Trophoblast cell (in vitro differentiated cells and primary cell): Measurements from ENCODE around the gene COBL.

Experiments
- DNase-seq, 2 donors: peaks; one replicate each; pipeline ENCODE4 v3.0.0-alpha.2; 2016
- H2AFZ ChIP-seq: 2 replicates; pipeline ENCODE4 v1.6.1; 2013; ENCODE audit warnings: low read length, moderate library complexity, mild to moderate bottlenecking; ENCODE audit not compliant: insufficient read depth, poor library complexity
- H2AK5ac ChIP-seq: 2 replicates; pipeline ENCODE4 v1.6.1; 2013; ENCODE audit warnings: mild to moderate bottlenecking, low read length
- H2BK120ac ChIP-seq: 2 replicates; pipeline ENCODE4 v1.6.1; 2013; ENCODE audit warnings: low read length, mild to moderate bottlenecking, moderate library complexity; ENCODE audit not compliant: insufficient read depth, poor library complexity
- H2BK12ac ChIP-seq: 2 replicates; pipeline ENCODE4 v1.6.1; 2013; ENCODE audit warnings: mild to moderate bottlenecking, low read length, moderate library complexity
- H2BK5ac ChIP-seq: 2 replicates; pipeline ENCODE4 v1.6.1; 2013; ENCODE audit warnings: low read length, low read depth, moderate library complexity, mild to moderate bottlenecking; ENCODE audit not compliant: poor library complexity
- H3K14ac ChIP-seq: 2 replicates; pipeline ENCODE4 v1.6.1; 2013; ENCODE audit warnings: mild to moderate bottlenecking, low read length
- H3K18ac ChIP-seq: 2 replicates; pipeline ENCODE4 v1.6.1; 2013; ENCODE audit warnings: mild to moderate bottlenecking, low read length
- H3K23ac ChIP-seq: 2 replicates; pipeline ENCODE4 v1.6.1; 2013; ENCODE audit warnings: low read length
- H3K27ac ChIP-seq: 2 replicates; pipeline ENCODE4 v1.5.1; 2013; ENCODE audit warnings: low read depth, mild to moderate bottlenecking, inconsistent platforms, low read length, moderate library complexity
- H3K27me3 ChIP-seq: 2 replicates; pipeline ENCODE4 v1.6.1; 2013; ENCODE audit warnings: inconsistent platforms, mild to moderate bottlenecking, low read length, moderate library complexity; ENCODE audit not compliant: insufficient read depth
- H3K36me3 ChIP-seq, 2 experiments: 1 replicate in 1 of 2; 2 replicates in 1 of 2; pipeline ENCODE4 v1.6.1; 2013; ENCODE audit warnings: low read length in 2 of 2, mild to moderate bottlenecking in 2 of 2, moderate library complexity in 1 of 2; ENCODE audit not compliant: insufficient read depth in 2 of 2, control insufficient read depth in 1 of 2
- H3K4ac ChIP-seq: 2 replicates; pipeline ENCODE4 v1.6.1; 2013; ENCODE audit warnings: low read depth, mild to moderate bottlenecking, low read length, moderate library complexity
- H3K4me1 ChIP-seq, 2 experiments: 1 replicate in 1 of 2; 2 replicates in 1 of 2; pipeline ENCODE4 v1.6.1; 2013; ENCODE audit warnings: low read length in 2 of 2, mild to moderate bottlenecking in 2 of 2, moderate library complexity in 1 of 2; ENCODE audit not compliant: insufficient read depth in 2 of 2, control insufficient read depth in 1 of 2
- H3K4me2 ChIP-seq: 2 replicates; pipeline ENCODE4 v1.6.1; 2013; ENCODE audit warnings: inconsistent platforms, mild to moderate bottlenecking, low read length, moderate library complexity
- H3K4me3 ChIP-seq: 2 replicates; pipeline ENCODE4 v1.5.1; 2013; ENCODE audit warnings: mild to moderate bottlenecking, low read depth, low read length, inconsistent platforms
- H3K79me1 ChIP-seq: one replicate; pipeline ENCODE4 v1.6.1; 2013; ENCODE audit warnings: low read length
- H3K79me2 ChIP-seq: 2 replicates; pipeline ENCODE4 v1.6.1; 2013; ENCODE audit warnings: low read length, mild to moderate bottlenecking; ENCODE audit not compliant: control insufficient read depth, insufficient read depth, poor library complexity
- H3K9ac ChIP-seq: 2 replicates; pipeline ENCODE4 v1.6.1; 2013; ENCODE audit warnings: mild to moderate bottlenecking, low read length
- H3K9me3 ChIP-seq: 2 replicates; pipeline ENCODE4 v1.6.1; 2013; ENCODE audit warnings: low read depth, mild to moderate bottlenecking, control low read depth, inconsistent platforms, low read length; ENCODE audit not compliant: insufficient read depth
- H4K12ac ChIP-seq: 2 replicates; pipeline ENCODE4 v1.6.1; 2013; ENCODE audit warnings: low read depth, mild to moderate bottlenecking, low read length, moderate library complexity
- H4K8ac ChIP-seq: 2 replicates; pipeline ENCODE4 v1.6.1; 2013; ENCODE audit warnings: low read depth, mild to moderate bottlenecking, low read length, moderate library complexity
- H4K91ac ChIP-seq: one replicate; pipeline ENCODE4 v1.6.1; 2013; ENCODE audit warnings: low read depth, mild to moderate bottlenecking, low read length, moderate library complexity
- WGBS: extraction: QIAGEN DNeasy Blood & Tissue Kit; methylation state at CpG from one replicate; pipeline ENCODE4 v1.1.7; 2013; ENCODE audit warnings: missing lambda C conversion rate; ENCODE audit not compliant: insufficient read length, insufficient coverage; ENCODE audit errors: extremely low coverage; 5-methylcytosine and 5-hydroxymethylcytosine counted together

COBL gene

GRCh38 chr7:51226916-51227535 is 89.6 kb downstream of the COBL start:
- Histone ChIP-seq H3K27ac (no peak overlapping the region), H3K4me1 (peaks cover 19% of the 10 kb centered on the region in 2 experiments), H3K4me2 (no peak overlapping the region), H2AK5ac (peak overlapping the region; percentile 55), H3K14ac (no peak overlapping the region), H3K18ac (no peak overlapping the region), H3K9me3 (no peaks in the 10 kb centered on the region), H2BK120ac (no peak overlapping the region), H3K4ac (no peak overlapping the region), H4K91ac (no peak overlapping the region), H3K79me2 (no peaks in the 10 kb centered on the region), H3K27me3 (no peaks in the 10 kb centered on the region), H2BK5ac (no peak overlapping the region), H2BK12ac (peak overlapping the region; percentile 40), H3K23ac (no peak overlapping the region), H4K12ac (no peak overlapping the region), H2AFZ (no peak overlapping the region), H3K4me3 (no peak overlapping the region), H3K79me1 (no peaks in the 10 kb centered on the region), H4K8ac (no peak overlapping the region), H3K36me3 (no peaks in the 10 kb centered on the region), H3K9ac (no peak overlapping the region)
- no peak for DNase-seq
- WGBS = no CpG with 5 or more reads among the region's 10 CpGs

DNA sequence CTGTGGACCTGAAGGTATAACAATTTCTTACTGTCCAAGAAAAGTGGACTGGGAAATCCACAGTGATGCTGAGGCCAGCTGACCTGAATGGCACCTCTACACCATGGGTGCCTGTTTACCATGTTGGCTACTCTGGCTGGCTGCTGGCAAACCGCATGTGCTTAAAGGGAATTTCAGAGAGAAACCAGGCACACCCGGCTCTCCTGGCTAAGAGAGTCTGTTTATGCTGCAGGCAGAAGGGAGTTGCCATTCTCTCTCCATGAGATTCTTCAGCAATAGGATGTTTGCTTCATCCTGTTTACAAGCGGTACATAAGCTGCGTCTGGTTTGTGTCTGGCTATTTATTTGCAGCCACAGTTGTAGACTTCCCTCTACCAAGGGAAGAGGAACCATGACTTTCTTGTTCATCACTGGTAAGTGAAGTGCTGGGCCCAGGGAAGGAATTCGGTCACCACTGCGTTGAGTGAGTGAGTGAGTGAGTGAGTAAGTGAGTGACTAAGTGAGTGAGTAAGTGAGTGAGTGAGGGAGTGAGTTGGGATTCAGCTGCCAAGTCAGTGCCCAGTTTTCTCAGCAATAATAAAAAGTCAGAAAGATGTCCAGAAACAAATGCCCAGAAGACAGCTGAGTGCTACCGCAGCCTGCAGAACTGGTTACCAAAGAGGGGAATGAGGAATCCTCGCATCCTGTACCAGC is 90.4 kb downstream of the COBL start:
- Histone ChIP-seq H3K27ac (peak overlapping the region; percentile 23), H3K4ac (no peak overlapping the region), H2AFZ (no peak overlapping the region), H3K4me3 (no peak overlapping the region), H3K9ac (no peak overlapping the region), H2BK12ac (peak overlapping the region; percentile 34), H3K14ac (no peak overlapping the region), H3K18ac (no peak overlapping the region), H4K8ac (no peak overlapping the region), H2BK120ac (no peak overlapping the region), H4K91ac (no peak overlapping the region), H4K12ac (no peak overlapping the region), H2AK5ac (peak overlapping the region; percentile 14), H3K4me2 (no peak overlapping the region), H3K23ac (no peak overlapping the region), H3K9me3 (no peaks in the 10 kb centered on the region), H3K79me2 (no peaks in the 10 kb centered on the region), H3K36me3 (no peaks in the 10 kb centered on the region), H3K79me1 (no peaks in the 10 kb centered on the region), H2BK5ac (no peak overlapping the region), H3K4me1 (peaks cover 19% of the 10 kb centered on the region in 2 experiments), H3K27me3 (no peaks in the 10 kb centered on the region)
- no CpG with 5 or more reads among the region's 8 CpGs for WGBS
- peak; percentile 27 to 28 for DNase-seq

DNA sequence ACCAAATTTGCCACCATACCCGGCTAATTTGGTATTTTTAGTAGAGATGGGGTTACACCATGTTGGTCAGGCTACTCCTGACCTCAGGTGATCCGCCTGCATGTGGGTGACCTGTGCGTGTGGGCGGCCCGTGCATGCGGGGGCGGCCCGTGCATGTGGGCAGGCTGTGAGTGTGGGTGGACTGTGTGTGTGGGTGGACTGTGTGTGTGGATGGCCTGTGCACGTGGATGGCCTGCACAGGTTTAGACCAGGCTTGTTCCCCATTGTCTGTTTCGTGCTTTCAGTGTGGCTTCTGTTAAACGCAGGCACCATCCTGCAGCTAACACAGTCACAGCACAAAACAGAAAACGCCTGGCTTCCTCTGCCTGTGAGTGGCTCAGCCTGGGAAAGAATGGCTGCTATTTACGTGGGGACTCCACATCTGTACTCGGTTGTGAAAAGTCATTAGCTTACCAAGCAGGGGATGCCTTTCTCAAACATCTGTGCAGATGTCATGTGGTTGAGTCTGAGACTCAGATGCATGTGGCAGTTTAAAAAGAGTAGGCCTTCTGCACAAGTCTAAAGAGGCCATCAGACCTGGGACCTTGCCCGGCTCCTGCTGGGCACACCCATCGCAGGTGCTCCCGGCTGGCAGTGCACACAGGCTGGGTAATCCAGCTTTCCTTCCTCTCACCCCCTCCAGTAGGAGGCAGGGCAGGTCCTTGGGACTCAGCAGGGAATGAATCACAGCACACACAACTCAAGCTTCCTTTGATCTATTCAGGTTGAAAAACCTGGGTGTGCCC is 91.6 kb downstream of the COBL start:
- H3K27me3 ChIP-seq = no peaks in the 10 kb centered on the region
- no peaks in the 10 kb centered on the region for H3K79me1 ChIP-seq
- H3K4me2 ChIP-seq = no peak overlapping the region
- no peak overlapping the region for H2AFZ ChIP-seq
- H4K91ac ChIP-seq = no peak overlapping the region
- H3K4me1 ChIP-seq = peaks cover 19% of the 10 kb centered on the region in 2 experiments
- H2BK12ac ChIP-seq = no peak overlapping the region
- H3K9ac ChIP-seq = no peak overlapping the region
- H3K23ac ChIP-seq = no peak overlapping the region
- no peak overlapping the region for H3K18ac ChIP-seq
- no peak overlapping the region for H3K4ac ChIP-seq
- no peaks in the 10 kb centered on the region for H3K79me2 ChIP-seq
- peak overlapping the region; percentile 20 for H3K4me3 ChIP-seq
- no peak overlapping the region for H4K12ac ChIP-seq
- H3K14ac ChIP-seq = no peak overlapping the region
- H2AK5ac ChIP-seq = no peak overlapping the region
- H3K27ac ChIP-seq = no peak overlapping the region
- H2BK120ac ChIP-seq = no peak overlapping the region
- no peak overlapping the region for H2BK5ac ChIP-seq
- no peaks in the 10 kb centered on the region for H3K36me3 ChIP-seq
- DNase-seq = peak; percentile 33 to 66
- no peak overlapping the region for H4K8ac ChIP-seq
- H3K9me3 ChIP-seq = no peaks in the 10 kb centered on the region
- no CpG with 5 or more reads among the region's 17 CpGs for WGBS

- no peak overlapping the region for H3K4ac ChIP-seq
- H3K79me1 ChIP-seq = no peaks in the 10 kb centered on the region
- H2BK5ac ChIP-seq = no peak overlapping the region
- no peak overlapping the region for H3K4me3 ChIP-seq
- no peak overlapping the region for H4K12ac ChIP-seq
- H2AK5ac ChIP-seq = no peak overlapping the region
- no peaks in the 10 kb centered on the region for H3K36me3 ChIP-seq
- H3K79me2 ChIP-seq = no peaks in the 10 kb centered on the region
- H2BK120ac ChIP-seq = no peak overlapping the region
- no peak overlapping the region for H3K23ac ChIP-seq
- no peaks in the 10 kb centered on the region for H3K27me3 ChIP-seq
- no peak overlapping the region for H2BK12ac ChIP-seq
- H3K4me2 ChIP-seq = no peak overlapping the region
- WGBS = no CpG with 5 or more reads among the region's 2 CpGs
- no peak overlapping the region for H4K91ac ChIP-seq
- H2AFZ ChIP-seq = no peak overlapping the region
- no peak overlapping the region for H3K18ac ChIP-seq
- no peak overlapping the region for H4K8ac ChIP-seq
- DNase-seq = no peak
- H3K9me3 ChIP-seq = no peaks in the 10 kb centered on the region
- H3K14ac ChIP-seq = no peak overlapping the region
- H3K4me1 ChIP-seq = peaks cover 15 to 17% of the 10 kb centered on the region in 2 experiments
- no peak overlapping the region for H3K9ac ChIP-seq
- no peak overlapping the region for H3K27ac ChIP-seq
Observed at GRCh38 chr7:51223505-51223904, 93.1 kb downstream of the COBL start.
